ENCODE data around the gene ARF3.

Gene ARF3

GRCh38 chr12:48996794-48997718 lies 39.8 kb upstream of the ARF3 start:
- Histone ChIP-seq H3K27ac (no peak overlapping the region), H3K27me3 (ENCODE audit: insufficient read depth, low read depth, severe bottlenecking) (peaks cover 8% of the 10 kb centered on the region), H3K4me3 (ENCODE audit: low read depth, low read length) (peak overlapping the region; percentile 49)

GRCh38 chr12:48995086-48995879 lies 38.0 kb upstream of the ARF3 start:
- peak; percentile 93 for DNase-seq
- TF ChIP-seq CTCF (IDR thresholded peaks at IDR 0.05; ENCODE audit: low read depth, low read length), result peak; percentile 87
- H3K9me3 ChIP-seq (ENCODE audit: severe bottlenecking), result no peaks in the 10 kb centered on the region
- peaks cover 8% of the 10 kb centered on the region for H3K27me3 ChIP-seq (ENCODE audit: insufficient read depth, low read depth, severe bottlenecking)
- H3K4me3 ChIP-seq (ENCODE audit: low read depth, low read length), result no peak overlapping the region
- no peaks in the 10 kb centered on the region for H3K36me3 ChIP-seq
- no peak overlapping the region for H3K27ac ChIP-seq

More at GRCh38 chr12:48996794-48997718, 39.8 kb upstream of the ARF3 start:
- peak; percentile 88 for TF ChIP-seq CTCF (IDR thresholded peaks at IDR 0.05; ENCODE audit: low read depth, low read length)
- no peaks in the 10 kb centered on the region for H3K36me3 ChIP-seq
- DNase-seq, result peak; percentile 86
- H3K9me3 ChIP-seq (ENCODE audit: severe bottlenecking), result no peaks in the 10 kb centered on the region

- Histone ChIP-seq H3K27me3 (ENCODE audit: insufficient read depth, low read depth, severe bottlenecking) (peaks cover 8% of the 10 kb centered on the region), H3K9me3 (ENCODE audit: severe bottlenecking) (no peaks in the 10 kb centered on the region), H3K4me3 (ENCODE audit: low read depth, low read length) (no peak overlapping the region), H3K36me3 (no peaks in the 10 kb centered on the region), H3K27ac (no peak overlapping the region)
- DNase-seq, result no peak
- TF ChIP-seq CTCF (IDR thresholded peaks at IDR 0.05; ENCODE audit: low read depth, low read length), result no peak
Measured at GRCh38 chr12:48994224-48995085, 37.2 kb upstream of the ARF3 start.

GRCh38 chr12:48993787-48994186 lies 36.5 kb upstream of the ARF3 start:
- H3K4me3 ChIP-seq (ENCODE audit: low read depth, low read length), result no peak overlapping the region
- no peaks in the 10 kb centered on the region for H3K36me3 ChIP-seq
- no peaks in the 10 kb centered on the region for H3K9me3 ChIP-seq (ENCODE audit: severe bottlenecking)
- no peak overlapping the region for H3K27ac ChIP-seq
- DNase-seq, result no peak
- no peak for TF ChIP-seq CTCF (IDR thresholded peaks at IDR 0.05; ENCODE audit: low read depth, low read length)
- H3K27me3 ChIP-seq (ENCODE audit: insufficient read depth, low read depth, severe bottlenecking), result peaks cover 8% of the 10 kb centered on the region

GRCh38 chr12:48991247-48992050 lies 34.2 kb upstream of the ARF3 start:
- no peak for TF ChIP-seq CTCF (IDR thresholded peaks at IDR 0.05; ENCODE audit: low read depth, low read length)
- H3K27ac ChIP-seq, result no peak overlapping the region
- no peaks in the 10 kb centered on the region for H3K36me3 ChIP-seq
- H3K4me3 ChIP-seq (ENCODE audit: low read depth, low read length), result no peak overlapping the region
- no peak for DNase-seq
- H3K9me3 ChIP-seq (ENCODE audit: severe bottlenecking), result no peaks in the 10 kb centered on the region
- H3K27me3 ChIP-seq (ENCODE audit: insufficient read depth, low read depth, severe bottlenecking), result no peaks in the 10 kb centered on the region

Data from WERI-Rb-1 (cell line).